SU-DHL-6 (cell line): Measurements from ENCODE around the gene RASL11B.

ENCODE experiments used
- EZH2phosphoT487 ChIP-seq: fragments of 200-600 bp; sonication (generic), shearing (Covaris generic); conservative IDR thresholded peaks from 2 replicates; pipeline ENCODE4 v1.6.1; 2018; ENCODE audit warnings: mild to moderate bottlenecking, antibody characterized with exemption, low read length, moderate library complexity, mixed read lengths
- TF ChIP-seq, protein P1 (sequence below): fragments of 200-600 bp; sonication (generic); IDR thresholded peaks from one replicate; pipeline ENCODE4 v1.5.1; 2017; ENCODE audit warnings: antibody characterized with exemption, mild to moderate bottlenecking, low read length, moderate library complexity; ENCODE audit not compliant: insufficient read depth, poor library complexity, severe bottlenecking

DNA sequence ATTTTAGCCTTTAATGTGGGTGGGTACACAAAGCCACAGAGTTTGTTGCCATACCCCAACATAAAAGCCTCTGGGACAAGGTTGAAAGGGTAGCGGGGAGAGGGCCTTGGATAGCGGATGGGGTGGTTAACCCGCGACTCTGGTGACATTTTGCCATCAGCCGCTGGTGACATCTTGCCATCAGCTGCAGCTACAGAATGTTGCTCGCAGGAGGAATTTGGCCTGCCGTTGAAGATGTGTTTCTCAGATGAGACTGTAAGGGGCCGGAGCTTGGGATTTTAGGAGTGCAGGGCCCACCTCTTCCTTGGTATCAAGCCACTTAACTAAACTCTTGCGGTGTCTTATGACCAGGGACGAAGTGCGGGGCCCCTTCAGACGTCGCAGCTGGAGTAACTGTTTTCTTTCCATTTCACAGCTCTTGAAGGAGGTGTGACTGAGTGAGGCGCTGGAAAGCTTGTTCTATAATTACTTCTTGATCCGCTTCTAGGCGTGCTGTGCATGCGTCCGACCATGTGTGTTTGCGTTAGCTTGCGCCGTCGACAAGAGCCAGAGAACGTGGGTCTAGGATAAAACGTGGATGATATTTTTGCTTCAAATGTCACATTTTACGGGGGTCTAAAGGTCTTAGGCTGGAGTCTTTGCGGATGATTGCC, 820 bp upstream of the RASL11B start:
- TF ChIP-seq, protein P1, sequence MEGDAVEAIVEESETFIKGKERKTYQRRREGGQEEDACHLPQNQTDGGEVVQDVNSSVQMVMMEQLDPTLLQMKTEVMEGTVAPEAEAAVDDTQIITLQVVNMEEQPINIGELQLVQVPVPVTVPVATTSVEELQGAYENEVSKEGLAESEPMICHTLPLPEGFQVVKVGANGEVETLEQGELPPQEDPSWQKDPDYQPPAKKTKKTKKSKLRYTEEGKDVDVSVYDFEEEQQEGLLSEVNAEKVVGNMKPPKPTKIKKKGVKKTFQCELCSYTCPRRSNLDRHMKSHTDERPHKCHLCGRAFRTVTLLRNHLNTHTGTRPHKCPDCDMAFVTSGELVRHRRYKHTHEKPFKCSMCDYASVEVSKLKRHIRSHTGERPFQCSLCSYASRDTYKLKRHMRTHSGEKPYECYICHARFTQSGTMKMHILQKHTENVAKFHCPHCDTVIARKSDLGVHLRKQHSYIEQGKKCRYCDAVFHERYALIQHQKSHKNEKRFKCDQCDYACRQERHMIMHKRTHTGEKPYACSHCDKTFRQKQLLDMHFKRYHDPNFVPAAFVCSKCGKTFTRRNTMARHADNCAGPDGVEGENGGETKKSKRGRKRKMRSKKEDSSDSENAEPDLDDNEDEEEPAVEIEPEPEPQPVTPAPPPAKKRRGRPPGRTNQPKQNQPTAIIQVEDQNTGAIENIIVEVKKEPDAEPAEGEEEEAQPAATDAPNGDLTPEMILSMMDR, result no peak
- TF ChIP-seq EZH2phosphoT487, result no peak
